GM12891 (cell line): ENCODE data around the gene TRAM2.

Experiments
- POLR2A ChIP-seq: IDR thresholded peaks from 2 replicates; pipeline ENCODE4 v1.6.1; 2011; ENCODE audit warnings: low read depth, low read length, control low read depth
- POLR2AphosphoS5 ChIP-seq: IDR thresholded peaks from 2 replicates; pipeline ENCODE4 v1.6.1; 2011; ENCODE audit warnings: low read depth, low read length, control low read depth

- TF ChIP-seq POLR2AphosphoS5 (no peak), POLR2A (no peak; the same call in 1 of the 2 replicates)
These were observed 353 bp downstream of the TRAM2 start for GRCh38 chr6:52576392-52577021.
